Fibroblast of lung (primary cell): ENCODE results near the gene EPHA8. TPM values are rescaled to one million over a fixed set of nuclear protein-coding genes. Genes with fewer than 3 reads are reported as not detected.

Experiments
- DNase-seq, 2 donors: peaks; one replicate each; pipeline versions ENCODE4 v3.0.0 to v3.0.0-alpha.2; 2010; ENCODE audit warnings: low read depth in 2 of 2
- H2AFZ ChIP-seq: 2 replicates; pipeline ENCODE4 v1.5.1; 2012; ENCODE audit warnings: low read length, control low read depth, inconsistent platforms
- H3K27ac ChIP-seq: 2 replicates; pipeline ENCODE4 v1.5.1; 2011; ENCODE audit warnings: low read length, control low read depth; ENCODE audit not compliant: insufficient read depth
- H3K27me3 ChIP-seq: 2 replicates; pipeline ENCODE4 v1.5.1; 2011; ENCODE audit warnings: mild to moderate bottlenecking, low read length; ENCODE audit not compliant: control insufficient read depth, insufficient read depth
- H3K36me3 ChIP-seq: 2 replicates; pipeline ENCODE4 v1.5.1; 2011; ENCODE audit warnings: low read length; ENCODE audit not compliant: control insufficient read depth, insufficient read depth
- H3K4me1 ChIP-seq: 2 replicates; pipeline ENCODE4 v1.5.1; 2011; ENCODE audit warnings: low read length; ENCODE audit not compliant: control insufficient read depth, insufficient read depth; ENCODE audit errors: extremely low read depth
- H3K4me2 ChIP-seq: 2 replicates; pipeline ENCODE4 v1.5.1; 2011; ENCODE audit warnings: low read length, control low read depth; ENCODE audit not compliant: insufficient read depth; ENCODE audit errors: extremely low read depth
- H3K4me3 ChIP-seq, 4 experiments: fragments of 200-600 bp in 1 of 4; sonication (generic) in 1 of 4; replicated peaks in 1 of 4; 2 replicates each; pipeline ENCODE4 v1.5.1; 2011 to 2016; ENCODE audit warnings: low read length in 4 of 4, low read depth in 3 of 4, mild to moderate bottlenecking in 3 of 4, control low read depth in 2 of 4, inconsistent platforms in 1 of 4, mixed read lengths in 1 of 4; ENCODE audit not compliant: insufficient read depth in 1 of 4; ENCODE audit errors: control extremely low read depth in 1 of 4
- H3K79me2 ChIP-seq: 2 replicates; pipeline ENCODE4 v1.5.1; 2012; ENCODE audit warnings: mild to moderate bottlenecking, low read length, inconsistent platforms; ENCODE audit not compliant: control insufficient read depth, insufficient read depth
- H3K9ac ChIP-seq: 2 replicates; pipeline ENCODE4 v1.5.1; 2011; ENCODE audit warnings: mild to moderate bottlenecking, low read length, control low read depth; ENCODE audit not compliant: insufficient read depth
- H3K9me3 ChIP-seq: 2 replicates; pipeline ENCODE4 v1.5.1; 2012; ENCODE audit warnings: low read depth, low read length; ENCODE audit not compliant: control insufficient read depth, insufficient read depth
- H4K20me1 ChIP-seq: 2 replicates; pipeline ENCODE4 v1.5.1; 2011; ENCODE audit warnings: low read length; ENCODE audit not compliant: control insufficient read depth, insufficient read depth; ENCODE audit errors: extremely low read depth
- CTCF ChIP-seq, 2 donors: IDR thresholded peaks in 1 of 2; conservative IDR thresholded peaks in 1 of 2; 1 replicate in 1 of 2; 2 replicates in 1 of 2; pipeline ENCODE4 v1.5.1; 2011 to 2012; ENCODE audit warnings: low read length in 2 of 2, control low read depth in 1 of 2, inconsistent platforms in 1 of 2, low read depth in 1 of 2, mild to moderate bottlenecking in 1 of 2
- EZH2 ChIP-seq: IDR thresholded peaks from 2 replicates; pipeline ENCODE4 v1.5.1; 2012; ENCODE audit warnings: low read length, control low read depth, mild to moderate bottlenecking; ENCODE audit errors: missing control alignments
- polyA plus RNA-seq, 2 donors: library from polyadenylated mRNA; depleted of rRNA in 1 of 2; stranded (reverse) in 1 of 2; unstranded in 1 of 2; fragments of >200 nt; gene quantifications; 2 replicates each; pipeline ENCODE4 v1.2.1, GENCODE V29; 2011 to 2012; ENCODE audit warnings: missing spikeins in 1 of 2
- total RNA-seq: library from RNA; depleted of rRNA; stranded (reverse); fragments of >200 nt; gene quantifications from 2 replicates; pipeline ENCODE4 v1.2.1, GENCODE V29; 2014

The EPHA8 gene
- total and polyA plus RNA-seq, 2 donors (not counting 1 experiment from before 2014, with no cell fraction given) = not detected

GRCh38 chr1:22572818-22573217 is 9.5 kb downstream of the EPHA8 start:
- Histone ChIP-seq H4K20me1 (no peaks in the 10 kb centered on the region), H3K4me1 (no peaks in the 10 kb centered on the region), H3K27ac (no peak overlapping the region), H2AFZ (no peak overlapping the region), H3K4me2 (no peak overlapping the region), H3K79me2 (no peaks in the 10 kb centered on the region), H3K4me3 (no peak overlapping the region), H3K9ac (no peak overlapping the region), H3K9me3 (no peaks in the 10 kb centered on the region), H3K36me3 (no peaks in the 10 kb centered on the region), H3K27me3 (no peaks in the 10 kb centered on the region)
- DNase-seq = no peak
- TF ChIP-seq CTCF (conservative IDR thresholded peaks at IDR 0.05 in 1 of 2, IDR thresholded peaks at IDR 0.05 in 1 of 2; ENCODE audit: low read depth in 1 of 2, low read length in 2 of 2) (no peak), EZH2 (no peak)

- Histone ChIP-seq H3K4me2 (no peak overlapping the region), H2AFZ (no peak overlapping the region), H3K79me2 (no peaks in the 10 kb centered on the region), H3K27ac (no peak overlapping the region), H3K36me3 (no peaks in the 10 kb centered on the region), H3K4me3 (no peak overlapping the region), H4K20me1 (no peaks in the 10 kb centered on the region), H3K9ac (no peak overlapping the region), H3K9me3 (peaks cover 2% of the 10 kb centered on the region), H3K4me1 (no peaks in the 10 kb centered on the region), H3K27me3 (no peaks in the 10 kb centered on the region)
- no peak for DNase-seq
- TF ChIP-seq CTCF (conservative IDR thresholded peaks at IDR 0.05 in 1 of 2, IDR thresholded peaks at IDR 0.05 in 1 of 2; ENCODE audit: low read depth in 1 of 2, low read length in 2 of 2) (no peak), EZH2 (no peak)
Observed at GRCh38 chr1:22573237-22573636, 9.9 kb downstream of the EPHA8 start.

DNA sequence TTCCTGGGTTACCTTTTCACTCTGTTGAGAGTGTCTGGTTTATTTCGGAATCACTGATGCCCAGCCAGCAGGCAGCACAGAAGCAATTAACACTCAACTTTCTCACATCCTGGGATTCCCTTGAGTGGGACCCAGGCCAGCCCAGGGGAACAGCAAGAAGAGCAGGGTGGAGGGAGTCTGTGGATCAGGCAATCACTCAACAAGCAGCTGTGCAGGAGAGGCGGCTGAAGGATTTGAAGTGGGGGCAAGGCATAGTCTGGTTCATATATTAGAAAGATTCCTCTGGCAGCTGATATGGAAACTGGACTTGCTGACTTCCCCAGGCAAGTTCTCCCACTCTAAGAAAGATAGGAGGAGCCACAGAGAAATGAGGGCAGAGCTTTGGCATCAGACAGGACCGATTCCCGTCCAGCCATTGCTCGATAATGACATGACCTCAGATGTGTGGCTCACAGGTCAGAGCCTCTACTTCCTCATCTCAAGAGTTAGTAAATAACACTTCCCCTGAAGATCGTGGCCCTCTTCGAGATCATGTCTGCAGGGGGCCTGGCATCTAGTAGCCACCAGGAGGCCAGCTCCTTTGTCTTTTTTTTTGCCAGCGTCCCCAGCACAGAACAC is 12.4 kb downstream of the EPHA8 start:
- Histone ChIP-seq H3K36me3 (no peaks in the 10 kb centered on the region), H3K4me2 (no peak overlapping the region), H4K20me1 (no peaks in the 10 kb centered on the region), H3K27ac (no peak overlapping the region), H3K4me3 (no peak overlapping the region), H3K27me3 (no peaks in the 10 kb centered on the region), H3K4me1 (no peaks in the 10 kb centered on the region), H3K9ac (no peak overlapping the region), H3K79me2 (no peaks in the 10 kb centered on the region), H3K9me3 (peaks cover 12% of the 10 kb centered on the region), H2AFZ (no peak overlapping the region)
- TF ChIP-seq EZH2 (no peak), CTCF (conservative IDR thresholded peaks at IDR 0.05 in 1 of 2, IDR thresholded peaks at IDR 0.05 in 1 of 2; ENCODE audit: low read depth in 1 of 2, low read length in 2 of 2) (no peak)
- no peak for DNase-seq
